ENCODE measurements around the gene SMIM33. TPM values are rescaled to one million over a fixed set of nuclear protein-coding genes. Genes with fewer than 3 reads are reported as not detected.

Gene SMIM33
- total and polyA plus RNA-seq, 9 of the 15 experiments (the other 6 are each of a cell fraction or from before 2014, with no cell fraction given) = not detected

DNA sequence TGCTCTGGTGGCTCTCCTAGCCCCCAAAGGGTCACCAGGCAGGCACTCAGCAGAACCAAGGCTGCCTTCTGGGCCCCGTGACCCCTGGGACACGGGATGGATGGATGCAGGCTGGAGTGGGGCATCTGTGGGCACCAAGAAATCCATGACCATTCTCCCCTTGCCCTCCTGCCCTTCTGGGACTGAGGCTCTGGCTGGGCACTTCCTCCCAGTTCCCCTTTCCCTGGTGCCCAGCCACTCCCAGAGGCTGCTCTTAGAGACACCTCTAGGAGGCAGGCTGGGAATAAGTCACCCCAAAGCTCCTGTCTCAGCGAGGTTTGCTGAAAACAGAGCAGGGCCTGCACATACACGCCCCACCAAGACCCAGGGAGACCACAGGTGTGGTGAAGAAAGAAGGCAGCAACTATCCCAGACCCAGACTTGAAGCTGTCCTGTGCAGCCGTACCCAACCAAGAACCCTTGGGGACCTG is 10.8 kb downstream of the SMIM33 start (continued):
- peak; percentile 65; the same call in 1 of the 2 replicates for TF ChIP-seq KLF6 (CRISPR knock-in tag; IDR thresholded peaks at IDR 0.05; ENCODE audit: borderline replicate concordance)
- TF ChIP-seq, protein P1, sequence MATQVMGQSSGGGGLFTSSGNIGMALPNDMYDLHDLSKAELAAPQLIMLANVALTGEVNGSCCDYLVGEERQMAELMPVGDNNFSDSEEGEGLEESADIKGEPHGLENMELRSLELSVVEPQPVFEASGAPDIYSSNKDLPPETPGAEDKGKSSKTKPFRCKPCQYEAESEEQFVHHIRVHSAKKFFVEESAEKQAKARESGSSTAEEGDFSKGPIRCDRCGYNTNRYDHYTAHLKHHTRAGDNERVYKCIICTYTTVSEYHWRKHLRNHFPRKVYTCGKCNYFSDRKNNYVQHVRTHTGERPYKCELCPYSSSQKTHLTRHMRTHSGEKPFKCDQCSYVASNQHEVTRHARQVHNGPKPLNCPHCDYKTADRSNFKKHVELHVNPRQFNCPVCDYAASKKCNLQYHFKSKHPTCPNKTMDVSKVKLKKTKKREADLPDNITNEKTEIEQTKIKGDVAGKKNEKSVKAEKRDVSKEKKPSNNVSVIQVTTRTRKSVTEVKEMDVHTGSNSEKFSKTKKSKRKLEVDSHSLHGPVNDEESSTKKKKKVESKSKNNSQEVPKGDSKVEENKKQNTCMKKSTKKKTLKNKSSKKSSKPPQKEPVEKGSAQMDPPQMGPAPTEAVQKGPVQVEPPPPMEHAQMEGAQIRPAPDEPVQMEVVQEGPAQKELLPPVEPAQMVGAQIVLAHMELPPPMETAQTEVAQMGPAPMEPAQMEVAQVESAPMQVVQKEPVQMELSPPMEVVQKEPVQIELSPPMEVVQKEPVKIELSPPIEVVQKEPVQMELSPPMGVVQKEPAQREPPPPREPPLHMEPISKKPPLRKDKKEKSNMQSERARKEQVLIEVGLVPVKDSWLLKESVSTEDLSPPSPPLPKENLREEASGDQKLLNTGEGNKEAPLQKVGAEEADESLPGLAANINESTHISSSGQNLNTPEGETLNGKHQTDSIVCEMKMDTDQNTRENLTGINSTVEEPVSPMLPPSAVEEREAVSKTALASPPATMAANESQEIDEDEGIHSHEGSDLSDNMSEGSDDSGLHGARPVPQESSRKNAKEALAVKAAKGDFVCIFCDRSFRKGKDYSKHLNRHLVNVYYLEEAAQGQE (IDR thresholded peaks at IDR 0.05; ENCODE audit: borderline replicate concordance) = peak; percentile 32; the same call in 1 of the 2 replicates
- TF ChIP-seq, protein P1 (CRISPR knock-in tag; IDR thresholded peaks at IDR 0.05; ENCODE audit: low read depth) = no peak
- 0 out of 2 replicates have a peak, but pooled peaks have one; percentile 7 for TF ChIP-seq ELF4 (CRISPR knock-in tag; IDR thresholded peaks at IDR 0.05)
- TF ChIP-seq SETDB1 (IDR thresholded peaks at IDR 0.05; ENCODE audit: low read length) = no peak
- TF ChIP-seq PHF8 (IDR thresholded peaks at IDR 0.05; ENCODE audit: borderline replicate concordance, low read length) = no peak
- TF ChIP-seq ZNF133 (CRISPR knock-in tag; IDR thresholded peaks at IDR 0.05) = no peak
- no peak for TF ChIP-seq NR2C1 (IDR thresholded peaks at IDR 0.05)
- TF ChIP-seq NR2C1 (tag; IDR thresholded peaks at IDR 0.05) = no peak
- TF ChIP-seq, protein P2, sequence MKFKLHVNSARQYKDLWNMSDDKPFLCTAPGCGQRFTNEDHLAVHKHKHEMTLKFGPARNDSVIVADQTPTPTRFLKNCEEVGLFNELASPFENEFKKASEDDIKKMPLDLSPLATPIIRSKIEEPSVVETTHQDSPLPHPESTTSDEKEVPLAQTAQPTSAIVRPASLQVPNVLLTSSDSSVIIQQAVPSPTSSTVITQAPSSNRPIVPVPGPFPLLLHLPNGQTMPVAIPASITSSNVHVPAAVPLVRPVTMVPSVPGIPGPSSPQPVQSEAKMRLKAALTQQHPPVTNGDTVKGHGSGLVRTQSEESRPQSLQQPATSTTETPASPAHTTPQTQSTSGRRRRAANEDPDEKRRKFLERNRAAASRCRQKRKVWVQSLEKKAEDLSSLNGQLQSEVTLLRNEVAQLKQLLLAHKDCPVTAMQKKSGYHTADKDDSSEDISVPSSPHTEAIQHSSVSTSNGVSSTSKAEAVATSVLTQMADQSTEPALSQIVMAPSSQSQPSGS (CRISPR knock-in tag; IDR thresholded peaks at IDR 0.05) = no peak
- no peak for TF ChIP-seq BCL6 (CRISPR knock-in tag; IDR thresholded peaks at IDR 0.05)
- peak; percentile 13; the same call in 1 of the 2 replicates for TF ChIP-seq MYNN (IDR thresholded peaks at IDR 0.05)
- TF ChIP-seq MYNN (CRISPR knock-in tag; IDR thresholded peaks at IDR 0.05) = no peak
- no peak for TF ChIP-seq NCOA6 (IDR thresholded peaks at IDR 0.05)
- no peak for TF ChIP-seq CBFA2T3 (IDR thresholded peaks at IDR 0.05)
- no peak for TF ChIP-seq XRCC4 (IDR thresholded peaks at IDR 0.05; ENCODE audit: extremely low read depth, insufficient read depth, insufficient read length)
- no peak for TF ChIP-seq ZKSCAN3 (CRISPR knock-in tag; IDR thresholded peaks at IDR 0.05)
- peak; percentile 59 for TF ChIP-seq CHD1 (IDR thresholded peaks at IDR 0.05; ENCODE audit: low read length)
- 0 out of 2 replicates have a peak, but pooled peaks have one; percentile 9 for TF ChIP-seq MTA3 (IDR thresholded peaks at IDR 0.05; ENCODE audit: borderline replicate concordance)
- TF ChIP-seq PHF21A (IDR thresholded peaks at IDR 0.05; ENCODE audit: borderline replicate concordance, low read depth) = no peak
- no peak for TF ChIP-seq HCFC1 (IDR thresholded peaks at IDR 0.05; ENCODE audit: low read depth, low read length)
- no peak for TF ChIP-seq ZNF431 (CRISPR knock-in tag; IDR thresholded peaks at IDR 0.05)
- TF ChIP-seq, protein P3, sequence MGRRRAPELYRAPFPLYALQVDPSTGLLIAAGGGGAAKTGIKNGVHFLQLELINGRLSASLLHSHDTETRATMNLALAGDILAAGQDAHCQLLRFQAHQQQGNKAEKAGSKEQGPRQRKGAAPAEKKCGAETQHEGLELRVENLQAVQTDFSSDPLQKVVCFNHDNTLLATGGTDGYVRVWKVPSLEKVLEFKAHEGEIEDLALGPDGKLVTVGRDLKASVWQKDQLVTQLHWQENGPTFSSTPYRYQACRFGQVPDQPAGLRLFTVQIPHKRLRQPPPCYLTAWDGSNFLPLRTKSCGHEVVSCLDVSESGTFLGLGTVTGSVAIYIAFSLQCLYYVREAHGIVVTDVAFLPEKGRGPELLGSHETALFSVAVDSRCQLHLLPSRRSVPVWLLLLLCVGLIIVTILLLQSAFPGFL (CRISPR knock-in tag; IDR thresholded peaks at IDR 0.05) = no peak

Data from K562 (cell line).